ENCODE data around the gene DDX60.

Gene DDX60

GRCh38 chr4:168203233-168203911 is 115.2 kb downstream of the DDX60 start:
- DNase-seq: no peak

- DNase-seq: no peak
These were observed 117.9 kb downstream of the DDX60 start for GRCh38 chr4:168200685-168201084.

GRCh38 chr4:168199260-168199957 is 119.1 kb downstream of the DDX60 start:
- no peak for DNase-seq

GRCh38 chr4:168197926-168198325 is 120.6 kb downstream of the DDX60 start:
- DNase-seq: no peak

GRCh38 chr4:168188754-168189153 is 129.8 kb downstream of the DDX60 start:
- DNase-seq: no peak

- peak in 1 of 2 experiments; percentile 56 for DNase-seq
These were observed 134.6 kb downstream of the DDX60 start for GRCh38 chr4:168183717-168184571.

- DNase-seq: no peak
These were observed 140.9 kb downstream of the DDX60 start for GRCh38 chr4:168177546-168178149.

GRCh38 chr4:168174308-168174707 is 144.2 kb downstream of the DDX60 start:
- no peak for DNase-seq

GRCh38 chr4:168167714-168168284 is 150.8 kb downstream of the DDX60 start:
- no peak for DNase-seq
